HCT116 (cell line): ENCODE measurements around the gene FOXN3. TPM values are rescaled to one million over a fixed set of nuclear protein-coding genes. Genes with fewer than 3 reads are reported as not detected.

Experiments
- ATAC-seq: fragments of 200-7000 bp; cut with Tn5 transposase; 2 replicates; pipeline ENCODE4 v1.9.1; 2020; ENCODE audit warnings: mild to moderate bottlenecking, moderate library complexity
- BruUV-seq: library from RNA; stranded (reverse); fragments of 400-500 nt; replicated peaks from 2 replicates; lab custom pipeline; 2021; lab: Mats Ljungman, UMichigan
- CTCF ChIA-PET: fragments of 300-600 bp; sonication (Branson Sonifier 250); formaldehyde crosslinking; loops from one replicate; lab custom pipeline; 2021; ENCODE audit warnings: antibody characterized with exemption; lab: Charles Lee
- POLR2A ChIA-PET: fragments of 300-600, 350-600 bp; sonication (Branson Sonifier 250); formaldehyde crosslinking; loops from one replicate; lab custom pipeline; 2021; ENCODE audit warnings: antibody characterized with exemption; lab: Charles Lee
- RAD21 ChIA-PET, 2 experiments: fragments of 300-600 bp; sonication (Branson Sonifier 250); formaldehyde crosslinking; loops; one replicate each; lab custom pipeline; 2023; ENCODE audit warnings: low total read pairs in 2 of 2; ENCODE audit not compliant: uncharacterized antibody in 2 of 2, unreplicated experiment in 2 of 2, low non-redundant PET in 1 of 2; lab: Charles Lee
- DNase-seq: peaks from one replicate; pipeline ENCODE4 v3.0.0-alpha.2; 2010; ENCODE audit warnings: low read depth, low spot score
- H2AFZ ChIP-seq: fragments of 200-600 bp; shearing (Covaris generic), sonication (generic); 2 replicates; pipeline ENCODE4 v1.6.1; 2017; ENCODE audit warnings: low read depth, mixed run types, mixed read lengths, antibody characterized with exemption, low read length; ENCODE audit not compliant: poor library complexity, severe bottlenecking
- H3K27ac ChIP-seq: 2 replicates; pipeline ENCODE4 v1.5.1; 2012; ENCODE audit warnings: low read depth, low read length
- H3K27me3 ChIP-seq: fragments of 200-600 bp; sonication (generic); 2 replicates; pipeline ENCODE4 v1.6.1; 2016; ENCODE audit warnings: mixed run types, low read length, mixed read lengths; ENCODE audit not compliant: insufficient read depth
- H3K36me3 ChIP-seq, 2 experiments: fragments of 200-500 bp in 1 of 2; fragments of 200-600 bp in 1 of 2; sonication (Bioruptor generic) in 1 of 2; sonication (generic) in 1 of 2; 2 replicates each; pipeline versions ENCODE4 v1.5.1 to v1.6.1; 2014 to 2016; ENCODE audit warnings: low read length in 2 of 2, inconsistent platforms in 1 of 2, mixed read lengths in 1 of 2, mixed run types in 1 of 2; ENCODE audit not compliant: insufficient read depth in 2 of 2, control insufficient read depth in 1 of 2
- H3K4me1 ChIP-seq, 2 experiments: fragments of 200-600 bp in 1 of 2; sonication (generic) in 1 of 2; 2 replicates each; pipeline versions ENCODE4 v1.5.1 to v1.6.1; 2012 to 2017; ENCODE audit warnings: low read length in 2 of 2, inconsistent platforms in 1 of 2, mild to moderate bottlenecking in 1 of 2, mixed read lengths in 1 of 2, mixed run types in 1 of 2, moderate library complexity in 1 of 2; ENCODE audit not compliant: insufficient read depth in 2 of 2, control insufficient read depth in 1 of 2
- H3K4me2 ChIP-seq: fragments of 200-600 bp; sonication (generic); 2 replicates; pipeline ENCODE4 v1.6.1; 2017; ENCODE audit warnings: mixed run types, low read length, mixed read lengths
- H3K4me3 ChIP-seq, 2 experiments: fragments of 200-600 bp in 1 of 2; sonication (generic) in 1 of 2; replicated peaks in 1 of 2; 2 replicates each; pipeline ENCODE4 v1.5.1; 2011 to 2016; ENCODE audit warnings: low read length in 2 of 2, control low read depth in 1 of 2, low read depth in 1 of 2, mild to moderate bottlenecking in 1 of 2, mixed read lengths in 1 of 2, mixed run types in 1 of 2
- H3K79me2 ChIP-seq: fragments of 200-600 bp; sonication (generic); 2 replicates; pipeline ENCODE4 v1.6.1; 2017; ENCODE audit warnings: mild to moderate bottlenecking, mixed run types, low read length, moderate library complexity, mixed read lengths; ENCODE audit not compliant: insufficient read depth
- H3K9ac ChIP-seq: fragments of 200-600 bp; sonication (generic); 2 replicates; pipeline ENCODE4 v1.6.1; 2016; ENCODE audit warnings: low read length, mixed read lengths
- H3K9me2 ChIP-seq: fragments of 200-600 bp; sonication (generic), shearing (Covaris generic); 2 replicates; pipeline ENCODE4 v1.6.1; 2017; ENCODE audit warnings: mixed run types, mild to moderate bottlenecking, moderate library complexity; ENCODE audit not compliant: insufficient read depth
- H3K9me3 ChIP-seq, 2 experiments: fragments of 200-500 bp in 1 of 2; fragments of 200-600 bp in 1 of 2; sonication (Bioruptor generic) in 1 of 2; sonication (generic) in 1 of 2; 2 replicates each; pipeline ENCODE4 v1.6.1; 2014 to 2017; ENCODE audit warnings: low read length in 2 of 2, mixed read lengths in 2 of 2, inconsistent platforms in 1 of 2, low read depth in 1 of 2, mild to moderate bottlenecking in 1 of 2, mixed run types in 1 of 2, moderate library complexity in 1 of 2; ENCODE audit not compliant: control insufficient read depth in 1 of 2, insufficient read depth in 1 of 2
- H4K20me1 ChIP-seq: fragments of 200-600 bp; sonication (generic), shearing (Covaris generic); 2 replicates; pipeline ENCODE4 v1.6.1; 2017; ENCODE audit warnings: mixed run types, mild to moderate bottlenecking, moderate library complexity; ENCODE audit not compliant: insufficient read depth
- CBX3 ChIP-seq: IDR thresholded peaks from 2 replicates; pipeline ENCODE4 v1.6.1; 2012; ENCODE audit warnings: low read depth
- CEBPB ChIP-seq: IDR thresholded peaks from 2 replicates; pipeline ENCODE4 v1.6.1; 2012; ENCODE audit warnings: low read depth
- ELF1 ChIP-seq: IDR thresholded peaks from 2 replicates; pipeline ENCODE4 v1.6.1; 2012; ENCODE audit warnings: low read depth, borderline replicate concordance
- EZH2 ChIP-seq: fragments of 200-600 bp; sonication (generic); IDR thresholded peaks from 2 replicates; pipeline ENCODE4 v1.6.1; 2017; ENCODE audit warnings: antibody characterized with exemption, mixed run types
- FOSL1 ChIP-seq: IDR thresholded peaks from 2 replicates; pipeline ENCODE4 v1.6.1; 2012; ENCODE audit warnings: low read depth
- JUND ChIP-seq: IDR thresholded peaks from 2 replicates; pipeline ENCODE4 v1.6.1; 2012
- MAX ChIP-seq: IDR thresholded peaks from 2 replicates; pipeline ENCODE4 v1.6.1; 2012
- POLR2A ChIP-seq: IDR thresholded peaks from 2 replicates; pipeline ENCODE4 v1.7.0; 2011; ENCODE audit warnings: borderline replicate concordance; ENCODE audit not compliant: insufficient read depth, insufficient read length; ENCODE audit errors: extremely low read depth
- POLR2AphosphoS5 ChIP-seq: IDR thresholded peaks from 2 replicates; pipeline ENCODE4 v1.6.1; 2011; ENCODE audit warnings: mild to moderate bottlenecking, low read depth, low read length, moderate library complexity
- RAD21 ChIP-seq: IDR thresholded peaks from 2 replicates; pipeline ENCODE4 v1.6.1; 2012; ENCODE audit warnings: low read depth, mild to moderate bottlenecking
- SIN3A ChIP-seq: IDR thresholded peaks from 2 replicates; pipeline ENCODE4 v1.6.1; 2012; ENCODE audit warnings: low read depth
- SP1 ChIP-seq: IDR thresholded peaks from 2 replicates; pipeline ENCODE4 v1.6.1; 2012; ENCODE audit warnings: low read depth
- SRF ChIP-seq: IDR thresholded peaks from 2 replicates; pipeline ENCODE4 v1.6.1; 2012; ENCODE audit warnings: low read depth
- TCF7L2 ChIP-seq: IDR thresholded peaks from 2 replicates; pipeline ENCODE4 v1.7.0; 2011; ENCODE audit warnings: borderline replicate concordance, inconsistent platforms; ENCODE audit not compliant: insufficient read depth, insufficient read length; ENCODE audit errors: extremely low read depth
- YY1 ChIP-seq: IDR thresholded peaks from 2 replicates; pipeline ENCODE4 v1.6.1; 2011; ENCODE audit warnings: low read length, low read depth, moderate library complexity, mild to moderate bottlenecking; ENCODE audit not compliant: insufficient replicate concordance; ENCODE audit errors: extremely low read depth
- intact Hi-C: fragments of 100-400 bp; cut with micrococcal nuclease; formaldehyde crosslinking; loops from 2 replicates; pipeline ENCODE4 v1.10.0; 2022
- total RNA-seq: library from RNA; stranded (reverse); gene quantifications from one replicate; pipeline ENCODE4 v1.2.1, GENCODE V29; 2021; ENCODE audit not compliant: unreplicated experiment
- TF ChIP-seq, protein P1 (sequence below), 3 experiments: fragments of 200-600 bp in 1 of 3; sonication (generic) in 1 of 3; IDR thresholded peaks in 2 of 3; conservative IDR thresholded peaks in 1 of 3; 2 replicates each; pipeline ENCODE4 v1.5.1; 2012 to 2017; ENCODE audit warnings: low read depth in 2 of 3, low read length in 2 of 3, antibody characterized with exemption in 1 of 3, borderline replicate concordance in 1 of 3, control low read depth in 1 of 3, mild to moderate bottlenecking in 1 of 3, mixed read lengths in 1 of 3, mixed run types in 1 of 3, moderate library complexity in 1 of 3; ENCODE audit not compliant: insufficient read depth in 1 of 3
- TF ChIP-seq, protein P2 (sequence below): IDR thresholded peaks from 2 replicates; pipeline ENCODE4 v1.6.1; 2011; ENCODE audit warnings: mild to moderate bottlenecking, low read length, moderate library complexity; ENCODE audit not compliant: insufficient replicate concordance; ENCODE audit errors: extremely low read depth

The FOXN3 gene
- total RNA-seq, 1 experiment from 2014 or later, result 20.0 TPM

DNA sequence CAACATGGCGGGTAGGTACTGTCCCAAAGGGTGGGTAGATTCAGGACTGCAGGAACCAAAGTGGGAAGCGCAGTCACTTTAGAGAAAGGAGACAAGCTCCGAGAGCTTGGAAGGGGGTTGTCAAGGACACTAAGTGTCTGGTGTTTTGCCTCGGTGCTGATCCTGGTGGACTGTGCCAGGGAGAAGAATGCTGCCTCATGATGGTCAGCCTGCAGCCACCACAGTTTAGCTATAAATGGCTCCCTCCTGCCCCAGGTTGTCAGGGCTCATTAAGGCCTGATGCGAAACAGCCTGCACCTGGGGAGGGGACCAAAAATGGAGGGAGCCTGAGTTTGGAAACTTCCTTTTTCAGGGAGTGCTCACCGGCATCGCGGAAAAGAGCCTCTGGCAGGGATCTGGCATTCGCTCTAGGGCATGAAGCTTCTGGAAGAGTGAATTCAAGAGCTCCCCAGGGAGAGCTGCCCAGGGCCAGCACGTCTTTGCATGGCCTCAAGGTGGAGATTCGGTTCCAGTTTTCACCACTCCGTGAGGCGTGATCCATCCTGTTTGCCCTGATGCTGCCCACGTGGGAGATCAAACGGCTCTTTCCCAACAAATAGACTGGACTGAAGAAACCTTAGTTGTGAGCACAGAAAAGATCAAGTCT is 164.0 kb downstream of the FOXN3 start:
- H4K20me1 ChIP-seq, result no peaks in the 10 kb centered on the region
- no peaks in the 10 kb centered on the region for H3K9me2 ChIP-seq
- H3K27me3 ChIP-seq, result no peaks in the 10 kb centered on the region
- intact Hi-C loops, result no loop called here
- no peaks in the 10 kb centered on the region for H3K79me2 ChIP-seq
- TF ChIP-seq ELF1 (no peak), RAD21 (0 out of 2 replicates have a peak, but pooled peaks have one; percentile 14), SP1 (no peak), SIN3A (no peak), POLR2A (no peak)
- TF ChIP-seq, protein P1, sequence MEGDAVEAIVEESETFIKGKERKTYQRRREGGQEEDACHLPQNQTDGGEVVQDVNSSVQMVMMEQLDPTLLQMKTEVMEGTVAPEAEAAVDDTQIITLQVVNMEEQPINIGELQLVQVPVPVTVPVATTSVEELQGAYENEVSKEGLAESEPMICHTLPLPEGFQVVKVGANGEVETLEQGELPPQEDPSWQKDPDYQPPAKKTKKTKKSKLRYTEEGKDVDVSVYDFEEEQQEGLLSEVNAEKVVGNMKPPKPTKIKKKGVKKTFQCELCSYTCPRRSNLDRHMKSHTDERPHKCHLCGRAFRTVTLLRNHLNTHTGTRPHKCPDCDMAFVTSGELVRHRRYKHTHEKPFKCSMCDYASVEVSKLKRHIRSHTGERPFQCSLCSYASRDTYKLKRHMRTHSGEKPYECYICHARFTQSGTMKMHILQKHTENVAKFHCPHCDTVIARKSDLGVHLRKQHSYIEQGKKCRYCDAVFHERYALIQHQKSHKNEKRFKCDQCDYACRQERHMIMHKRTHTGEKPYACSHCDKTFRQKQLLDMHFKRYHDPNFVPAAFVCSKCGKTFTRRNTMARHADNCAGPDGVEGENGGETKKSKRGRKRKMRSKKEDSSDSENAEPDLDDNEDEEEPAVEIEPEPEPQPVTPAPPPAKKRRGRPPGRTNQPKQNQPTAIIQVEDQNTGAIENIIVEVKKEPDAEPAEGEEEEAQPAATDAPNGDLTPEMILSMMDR (IDR thresholded peaks at IDR 0.05 in 2 of 3, conservative IDR thresholded peaks at IDR 0.05 in 1 of 3; ENCODE audit: borderline replicate concordance in 1 of 3, insufficient read depth in 1 of 3, low read depth in 2 of 3, low read length in 2 of 3), result peak in 1 of 3 experiments; percentile 9; a peak in 1 of 6 replicates
- no peak overlapping the region for H2AFZ ChIP-seq
- H3K27ac ChIP-seq, result no peak overlapping the region
- H3K9ac ChIP-seq, result no peak overlapping the region
- H3K4me1 ChIP-seq, result peaks cover 0 to 13% of the 10 kb centered on the region in 2 experiments; a peak in 1 of 4 replicates
- no TSS peak for BruUV-seq
- no peak overlapping the region for H3K4me3 ChIP-seq
- H3K36me3 ChIP-seq, result no peaks in the 10 kb centered on the region
- DNase-seq, result no peak
- RAD21 ChIA-PET, result interaction anchor here (0.7 to 0.9 kb wide), 2 partner anchors 367 to 492 kb away, joined by 3 read pairs; no protein-coding TSS in a partner anchor
- no peak overlapping the region for H3K4me2 ChIP-seq
- ATAC-seq, result no peak
- CTCF ChIA-PET, result no interaction called here
- POLR2A ChIA-PET, result no interaction called here
- no peaks in the 10 kb centered on the region for H3K9me3 ChIP-seq

- CTCF ChIA-PET, result no interaction called here
- TF ChIP-seq YY1 (no peak), FOSL1 (no peak), POLR2A (no peak), CBX3 (no peak), CEBPB (no peak), JUND (no peak), ELF1 (no peak), TCF7L2 (no peak), MAX (no peak), EZH2 (no peak), SRF (no peak), POLR2AphosphoS5 (no peak)
- TF ChIP-seq, protein P2, sequence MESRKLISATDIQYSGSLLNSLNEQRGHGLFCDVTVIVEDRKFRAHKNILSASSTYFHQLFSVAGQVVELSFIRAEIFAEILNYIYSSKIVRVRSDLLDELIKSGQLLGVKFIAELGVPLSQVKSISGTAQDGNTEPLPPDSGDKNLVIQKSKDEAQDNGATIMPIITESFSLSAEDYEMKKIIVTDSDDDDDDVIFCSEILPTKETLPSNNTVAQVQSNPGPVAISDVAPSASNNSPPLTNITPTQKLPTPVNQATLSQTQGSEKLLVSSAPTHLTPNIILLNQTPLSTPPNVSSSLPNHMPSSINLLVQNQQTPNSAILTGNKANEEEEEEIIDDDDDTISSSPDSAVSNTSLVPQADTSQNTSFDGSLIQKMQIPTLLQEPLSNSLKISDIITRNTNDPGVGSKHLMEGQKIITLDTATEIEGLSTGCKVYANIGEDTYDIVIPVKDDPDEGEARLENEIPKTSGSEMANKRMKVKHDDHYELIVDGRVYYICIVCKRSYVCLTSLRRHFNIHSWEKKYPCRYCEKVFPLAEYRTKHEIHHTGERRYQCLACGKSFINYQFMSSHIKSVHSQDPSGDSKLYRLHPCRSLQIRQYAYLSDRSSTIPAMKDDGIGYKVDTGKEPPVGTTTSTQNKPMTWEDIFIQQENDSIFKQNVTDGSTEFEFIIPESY, result no peak
Measured at GRCh38 chr14:89251061-89251460, 166.0 kb downstream of the FOXN3 start.

More at GRCh38 chr14:89251061-89251460, 166.0 kb downstream of the FOXN3 start:
- Histone ChIP-seq H3K27ac (no peak overlapping the region), H3K4me1 (peaks cover 0 to 13% of the 10 kb centered on the region in 2 experiments; a peak in 1 of 4 replicates), H3K9ac (no peak overlapping the region), H3K79me2 (no peaks in the 10 kb centered on the region), H3K9me2 (no peaks in the 10 kb centered on the region), H4K20me1 (no peaks in the 10 kb centered on the region), H2AFZ (no peak overlapping the region), H3K9me3 (no peaks in the 10 kb centered on the region), H3K36me3 (no peaks in the 10 kb centered on the region), H3K4me3 (no peak overlapping the region), H3K4me2 (no peak overlapping the region), H3K27me3 (no peaks in the 10 kb centered on the region)
- DNase-seq (no peak), ATAC-seq (no peak)
- intact Hi-C loops, result no loop called here
- ChIA-PET RAD21 (no interaction called here), POLR2A (no interaction called here)
- BruUV-seq, result no TSS peak
